HCT116 (cell line): ENCODE results near the gene TMEM25.

ENCODE experiments used
- EGR1 ChIP-seq: IDR thresholded peaks from 2 replicates; pipeline ENCODE4 v1.6.1; 2012; ENCODE audit warnings: low read depth
- ELF1 ChIP-seq: IDR thresholded peaks from 2 replicates; pipeline ENCODE4 v1.6.1; 2012; ENCODE audit warnings: low read depth, borderline replicate concordance
- EZH2 ChIP-seq: fragments of 200-600 bp; sonication (generic); IDR thresholded peaks from 2 replicates; pipeline ENCODE4 v1.6.1; 2017; ENCODE audit warnings: antibody characterized with exemption, mixed run types
- FOSL1 ChIP-seq: IDR thresholded peaks from 2 replicates; pipeline ENCODE4 v1.6.1; 2012; ENCODE audit warnings: low read depth
- POLR2A ChIP-seq: IDR thresholded peaks from 2 replicates; pipeline ENCODE4 v1.7.0; 2011; ENCODE audit warnings: borderline replicate concordance; ENCODE audit not compliant: insufficient read depth, insufficient read length; ENCODE audit errors: extremely low read depth
- POLR2AphosphoS5 ChIP-seq: IDR thresholded peaks from 2 replicates; pipeline ENCODE4 v1.6.1; 2011; ENCODE audit warnings: mild to moderate bottlenecking, low read depth, low read length, moderate library complexity
- RAD21 ChIP-seq: IDR thresholded peaks from 2 replicates; pipeline ENCODE4 v1.6.1; 2012; ENCODE audit warnings: low read depth, mild to moderate bottlenecking
- SP1 ChIP-seq: IDR thresholded peaks from 2 replicates; pipeline ENCODE4 v1.6.1; 2012; ENCODE audit warnings: low read depth
- YY1 ChIP-seq: IDR thresholded peaks from 2 replicates; pipeline ENCODE4 v1.6.1; 2011; ENCODE audit warnings: low read length, low read depth, moderate library complexity, mild to moderate bottlenecking; ENCODE audit not compliant: insufficient replicate concordance; ENCODE audit errors: extremely low read depth
- TF ChIP-seq, protein P1 (sequence below), 3 experiments: fragments of 200-600 bp in 1 of 3; sonication (generic) in 1 of 3; IDR thresholded peaks in 2 of 3; conservative IDR thresholded peaks in 1 of 3; 2 replicates each; pipeline ENCODE4 v1.5.1; 2012 to 2017; ENCODE audit warnings: low read depth in 2 of 3, low read length in 2 of 3, antibody characterized with exemption in 1 of 3, borderline replicate concordance in 1 of 3, control low read depth in 1 of 3, mild to moderate bottlenecking in 1 of 3, mixed read lengths in 1 of 3, mixed run types in 1 of 3, moderate library complexity in 1 of 3; ENCODE audit not compliant: insufficient read depth in 1 of 3
- TF ChIP-seq, protein P2 (sequence below): IDR thresholded peaks from 2 replicates; pipeline ENCODE4 v1.6.1; 2011; ENCODE audit warnings: mild to moderate bottlenecking, low read length, moderate library complexity; ENCODE audit not compliant: insufficient replicate concordance; ENCODE audit errors: extremely low read depth
- TF ChIP-seq, protein P3 (sequence below): IDR thresholded peaks from 2 replicates; pipeline ENCODE4 v1.6.1; 2012
- TF ChIP-seq, protein P4 (sequence below): IDR thresholded peaks from 2 replicates; pipeline ENCODE4 v1.6.1; 2012

DNA sequence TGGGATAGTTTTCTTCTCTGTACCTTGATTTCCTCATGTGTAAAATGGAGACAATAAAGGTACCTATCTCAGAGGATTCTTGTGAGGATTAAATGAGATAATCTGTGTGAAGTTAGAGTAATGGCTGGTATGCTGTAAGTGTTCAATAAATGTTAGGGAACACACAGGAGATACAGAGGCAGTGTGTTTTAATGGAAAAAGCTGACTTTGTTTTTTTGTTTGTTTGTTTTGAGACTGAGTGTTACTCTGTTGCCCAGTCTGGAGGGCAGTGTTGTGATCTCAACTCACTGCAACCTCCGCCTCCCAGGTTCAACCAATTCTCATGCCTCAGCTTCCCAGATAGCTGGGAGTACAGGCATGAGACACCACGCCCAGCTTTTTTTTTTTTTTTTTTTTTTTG lies 38.7 kb downstream of the TMEM25 start:
- TF ChIP-seq FOSL1 (no peak), YY1 (no peak), RAD21 (no peak), EZH2 (no peak), EGR1 (no peak), POLR2A (no peak), POLR2AphosphoS5 (no peak), ELF1 (no peak), SP1 (no peak)
- TF ChIP-seq, protein P1, sequence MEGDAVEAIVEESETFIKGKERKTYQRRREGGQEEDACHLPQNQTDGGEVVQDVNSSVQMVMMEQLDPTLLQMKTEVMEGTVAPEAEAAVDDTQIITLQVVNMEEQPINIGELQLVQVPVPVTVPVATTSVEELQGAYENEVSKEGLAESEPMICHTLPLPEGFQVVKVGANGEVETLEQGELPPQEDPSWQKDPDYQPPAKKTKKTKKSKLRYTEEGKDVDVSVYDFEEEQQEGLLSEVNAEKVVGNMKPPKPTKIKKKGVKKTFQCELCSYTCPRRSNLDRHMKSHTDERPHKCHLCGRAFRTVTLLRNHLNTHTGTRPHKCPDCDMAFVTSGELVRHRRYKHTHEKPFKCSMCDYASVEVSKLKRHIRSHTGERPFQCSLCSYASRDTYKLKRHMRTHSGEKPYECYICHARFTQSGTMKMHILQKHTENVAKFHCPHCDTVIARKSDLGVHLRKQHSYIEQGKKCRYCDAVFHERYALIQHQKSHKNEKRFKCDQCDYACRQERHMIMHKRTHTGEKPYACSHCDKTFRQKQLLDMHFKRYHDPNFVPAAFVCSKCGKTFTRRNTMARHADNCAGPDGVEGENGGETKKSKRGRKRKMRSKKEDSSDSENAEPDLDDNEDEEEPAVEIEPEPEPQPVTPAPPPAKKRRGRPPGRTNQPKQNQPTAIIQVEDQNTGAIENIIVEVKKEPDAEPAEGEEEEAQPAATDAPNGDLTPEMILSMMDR (IDR thresholded peaks at IDR 0.05 in 2 of 3, conservative IDR thresholded peaks at IDR 0.05 in 1 of 3; ENCODE audit: borderline replicate concordance in 1 of 3, insufficient read depth in 1 of 3, low read depth in 2 of 3, low read length in 2 of 3), result no peak
- TF ChIP-seq, protein P2, sequence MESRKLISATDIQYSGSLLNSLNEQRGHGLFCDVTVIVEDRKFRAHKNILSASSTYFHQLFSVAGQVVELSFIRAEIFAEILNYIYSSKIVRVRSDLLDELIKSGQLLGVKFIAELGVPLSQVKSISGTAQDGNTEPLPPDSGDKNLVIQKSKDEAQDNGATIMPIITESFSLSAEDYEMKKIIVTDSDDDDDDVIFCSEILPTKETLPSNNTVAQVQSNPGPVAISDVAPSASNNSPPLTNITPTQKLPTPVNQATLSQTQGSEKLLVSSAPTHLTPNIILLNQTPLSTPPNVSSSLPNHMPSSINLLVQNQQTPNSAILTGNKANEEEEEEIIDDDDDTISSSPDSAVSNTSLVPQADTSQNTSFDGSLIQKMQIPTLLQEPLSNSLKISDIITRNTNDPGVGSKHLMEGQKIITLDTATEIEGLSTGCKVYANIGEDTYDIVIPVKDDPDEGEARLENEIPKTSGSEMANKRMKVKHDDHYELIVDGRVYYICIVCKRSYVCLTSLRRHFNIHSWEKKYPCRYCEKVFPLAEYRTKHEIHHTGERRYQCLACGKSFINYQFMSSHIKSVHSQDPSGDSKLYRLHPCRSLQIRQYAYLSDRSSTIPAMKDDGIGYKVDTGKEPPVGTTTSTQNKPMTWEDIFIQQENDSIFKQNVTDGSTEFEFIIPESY, result no peak
- TF ChIP-seq, protein P3, sequence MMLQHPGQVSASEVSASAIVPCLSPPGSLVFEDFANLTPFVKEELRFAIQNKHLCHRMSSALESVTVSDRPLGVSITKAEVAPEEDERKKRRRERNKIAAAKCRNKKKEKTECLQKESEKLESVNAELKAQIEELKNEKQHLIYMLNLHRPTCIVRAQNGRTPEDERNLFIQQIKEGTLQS, result no peak
- TF ChIP-seq, protein P4, sequence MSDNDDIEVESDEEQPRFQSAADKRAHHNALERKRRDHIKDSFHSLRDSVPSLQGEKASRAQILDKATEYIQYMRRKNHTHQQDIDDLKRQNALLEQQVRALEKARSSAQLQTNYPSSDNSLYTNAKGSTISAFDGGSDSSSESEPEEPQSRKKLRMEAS, result no peak
